K562 (cell line): ENCODE data around the gene MRGPRD. TPM values are rescaled to one million over a fixed set of nuclear protein-coding genes. Genes with fewer than 3 reads are reported as not detected.

ENCODE experiments used
- ATF7 ChIP-seq: fragments of 450-650 bp; IDR thresholded peaks from 2 replicates; pipeline ENCODE4 v1.7.1; 2014; ENCODE audit warnings: mild to moderate bottlenecking, moderate library complexity
- CHD2 ChIP-seq: IDR thresholded peaks from 2 replicates; pipeline ENCODE4 v1.6.1; 2011; ENCODE audit warnings: low read depth, low read length
- CREB1 ChIP-seq, 2 experiments: sonication (generic) in 1 of 2; formaldehyde crosslinking in 1 of 2; IDR thresholded peaks; 2 replicates each; pipeline versions ENCODE4 v1.6.1 to v1.8.0; 2012 to 2022; ENCODE audit warnings: inconsistent platforms in 1 of 2, mild to moderate bottlenecking in 1 of 2, missing genetic modification reagents in 1 of 2, moderate library complexity in 1 of 2
- DNMT1 ChIP-seq: fragments of 450-650 bp; IDR thresholded peaks from 2 replicates; pipeline ENCODE4 v1.6.1; 2016; ENCODE audit warnings: antibody characterized with exemption, mild to moderate bottlenecking
- NFYB ChIP-seq: IDR thresholded peaks from 2 replicates; pipeline ENCODE4 v1.6.1; 2011; ENCODE audit warnings: mild to moderate bottlenecking, moderate library complexity; ENCODE audit not compliant: insufficient read length; ENCODE audit errors: extremely low read depth
- RAD51 ChIP-seq: fragments of 450-650 bp; IDR thresholded peaks from 2 replicates; pipeline ENCODE4 v1.7.1; 2016; ENCODE audit warnings: low read depth, mild to moderate bottlenecking, borderline replicate concordance
- RFX1 ChIP-seq: fragments of 450-650 bp; IDR thresholded peaks from 2 replicates; pipeline ENCODE4 v1.6.1; 2016; ENCODE audit warnings: mild to moderate bottlenecking, moderate library complexity
- SP2 ChIP-seq: IDR thresholded peaks from 2 replicates; pipeline ENCODE4 v1.6.1; 2011; ENCODE audit warnings: mild to moderate bottlenecking, low read depth, low read length, moderate library complexity; ENCODE audit not compliant: poor library complexity, severe bottlenecking; ENCODE audit errors: extremely low read depth
- TOE1 ChIP-seq, 2 experiments: fragments of 450-650 bp in 1 of 2; sonication (generic) in 1 of 2; formaldehyde crosslinking in 1 of 2; IDR thresholded peaks; 2 replicates each; pipeline versions ENCODE4 v1.7.1 to v1.8.0; 2016 to 2022; ENCODE audit warnings: borderline replicate concordance in 2 of 2, mild to moderate bottlenecking in 2 of 2, antibody characterized with exemption in 1 of 2, inconsistent platforms in 1 of 2, low read depth in 1 of 2, missing genetic modification reagents in 1 of 2, moderate library complexity in 1 of 2
- ZBTB7A ChIP-seq: IDR thresholded peaks from 2 replicates; pipeline ENCODE4 v1.6.1; 2011; ENCODE audit warnings: low read depth, mild to moderate bottlenecking, low read length, moderate library complexity, borderline replicate concordance; ENCODE audit not compliant: control insufficient read depth
- ZNF354B ChIP-seq: fragments of 250-450 bp; sonication (Bioruptor Pico); IDR thresholded peaks from 2 replicates; pipeline ENCODE4 v1.4.0; 2020
- polyA plus RNA-seq, 8 experiments: library from polyadenylated mRNA; depleted of rRNA in 4 of 8; stranded (reverse) in 5 of 8; unstranded in 3 of 8; fragments of >200 nt; fragmentation: Nextera tagmentation in 2 of 8; fragmentation: Illumina TruSeq in 1 of 8; extraction: Ambion mirVana in 2 of 8; extraction: Trizol in 1 of 8; gene quantifications; 2 replicates each; pipeline versions ENCODE4 v1.2.1 to v1.2.3, GENCODE V29; 2011 to 2014; ENCODE audit warnings: inconsistent platforms in 1 of 8, missing spikeins in 1 of 8
- total RNA-seq, 7 experiments: library from RNA; depleted of rRNA in 6 of 7; stranded (reverse); fragments of >200 nt in 6 of 7; fragmentation: Illumina TruSeq in 2 of 7; extraction: Trizol in 2 of 7; gene quantifications; 2 replicates each; pipeline versions ENCODE4 v1.2.1 to v1.2.3, GENCODE V29; 2011 to 2021; ENCODE audit warnings: low replicate concordance in 1 of 7
- TF ChIP-seq, protein P1 (sequence below), 2 experiments: IDR thresholded peaks in 1 of 2; conservative IDR thresholded peaks in 1 of 2; 2 replicates each; pipeline ENCODE4 v1.6.1; 2016; ENCODE audit warnings: low read depth in 2 of 2, mild to moderate bottlenecking in 1 of 2, missing compliant biosample characterization in 1 of 2, missing genetic modification characterization in 1 of 2, moderate library complexity in 1 of 2
- TF ChIP-seq, protein P2 (sequence below): sonication (generic); formaldehyde crosslinking; IDR thresholded peaks from 2 replicates; pipeline ENCODE4 v1.8.0; 2023; ENCODE audit warnings: missing genetic modification reagents, mild to moderate bottlenecking, borderline replicate concordance
- TF ChIP-seq, protein P3 (sequence below): conservative IDR thresholded peaks from 2 replicates; pipeline ENCODE4 v1.6.1; 2011; ENCODE audit warnings: low read depth, mild to moderate bottlenecking, low read length; ENCODE audit not compliant: control insufficient read depth

MRGPRD gene
- total and polyA plus RNA-seq, 9 of the 15 experiments (the other 6 are each of a cell fraction or from before 2014, with no cell fraction given) = not detected

DNA sequence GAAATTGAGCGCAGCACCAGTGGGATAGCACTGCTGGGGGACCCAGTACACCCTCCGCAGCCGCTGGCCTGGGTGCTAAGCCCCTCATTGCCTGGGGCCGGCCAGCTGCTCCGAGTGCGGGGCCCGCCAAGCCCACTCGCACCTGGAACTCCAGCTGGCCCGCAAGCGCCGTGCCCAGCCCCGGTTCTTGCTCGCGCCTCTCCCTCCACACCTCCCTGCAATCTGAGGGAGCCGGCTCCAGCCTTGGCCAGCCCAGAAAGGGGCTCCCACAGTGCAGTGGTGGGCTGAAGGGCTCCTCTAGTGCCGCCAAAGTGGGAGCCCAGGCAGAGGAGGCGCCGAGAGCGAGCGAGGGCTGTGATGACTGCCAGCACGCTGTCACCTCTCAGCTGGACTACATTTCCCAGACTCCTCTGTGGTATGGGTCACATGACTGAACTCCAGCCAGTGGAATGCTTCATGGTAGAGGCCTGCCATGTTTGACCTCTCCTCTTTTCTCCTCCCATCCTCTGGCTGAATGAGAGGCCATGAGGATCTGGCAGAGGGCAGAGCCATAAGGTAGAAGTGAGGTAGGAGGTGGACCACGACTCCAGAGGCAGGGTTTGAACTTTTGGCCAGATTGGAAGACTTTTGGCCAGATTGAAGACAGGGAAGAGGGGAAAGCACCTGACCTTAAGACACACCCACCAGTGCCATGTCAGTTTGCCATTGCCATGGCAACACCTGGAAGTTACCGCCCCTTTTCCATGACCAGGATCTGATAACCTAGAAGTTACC, 6.2 kb downstream of the MRGPRD start (continued):
- peak; percentile 98 for TF ChIP-seq TOE1 (IDR thresholded peaks at IDR 0.05; ENCODE audit: borderline replicate concordance)
- TF ChIP-seq TOE1 (CRISPR knock-in tag; IDR thresholded peaks at IDR 0.05; ENCODE audit: borderline replicate concordance, low read depth) = no peak
- TF ChIP-seq, protein P1, sequence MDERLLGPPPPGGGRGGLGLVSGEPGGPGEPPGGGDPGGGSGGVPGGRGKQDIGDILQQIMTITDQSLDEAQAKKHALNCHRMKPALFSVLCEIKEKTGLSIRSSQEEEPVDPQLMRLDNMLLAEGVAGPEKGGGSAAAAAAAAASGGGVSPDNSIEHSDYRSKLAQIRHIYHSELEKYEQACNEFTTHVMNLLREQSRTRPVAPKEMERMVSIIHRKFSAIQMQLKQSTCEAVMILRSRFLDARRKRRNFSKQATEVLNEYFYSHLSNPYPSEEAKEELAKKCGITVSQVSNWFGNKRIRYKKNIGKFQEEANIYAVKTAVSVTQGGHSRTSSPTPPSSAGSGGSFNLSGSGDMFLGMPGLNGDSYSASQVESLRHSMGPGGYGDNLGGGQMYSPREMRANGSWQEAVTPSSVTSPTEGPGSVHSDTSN (CRISPR knock-in tag; IDR thresholded peaks at IDR 0.05; ENCODE audit: low read depth) = no peak
- TF ChIP-seq, protein P1 (tag; conservative IDR thresholded peaks at IDR 0.05; ENCODE audit: low read depth) = peak; percentile 64
- no peak for TF ChIP-seq SP2
- no peak for TF ChIP-seq CHD2
- no peak for TF ChIP-seq DNMT1
- TF ChIP-seq ATF7 = no peak
- TF ChIP-seq NFYB = peak; percentile 42
- TF ChIP-seq, protein P2, sequence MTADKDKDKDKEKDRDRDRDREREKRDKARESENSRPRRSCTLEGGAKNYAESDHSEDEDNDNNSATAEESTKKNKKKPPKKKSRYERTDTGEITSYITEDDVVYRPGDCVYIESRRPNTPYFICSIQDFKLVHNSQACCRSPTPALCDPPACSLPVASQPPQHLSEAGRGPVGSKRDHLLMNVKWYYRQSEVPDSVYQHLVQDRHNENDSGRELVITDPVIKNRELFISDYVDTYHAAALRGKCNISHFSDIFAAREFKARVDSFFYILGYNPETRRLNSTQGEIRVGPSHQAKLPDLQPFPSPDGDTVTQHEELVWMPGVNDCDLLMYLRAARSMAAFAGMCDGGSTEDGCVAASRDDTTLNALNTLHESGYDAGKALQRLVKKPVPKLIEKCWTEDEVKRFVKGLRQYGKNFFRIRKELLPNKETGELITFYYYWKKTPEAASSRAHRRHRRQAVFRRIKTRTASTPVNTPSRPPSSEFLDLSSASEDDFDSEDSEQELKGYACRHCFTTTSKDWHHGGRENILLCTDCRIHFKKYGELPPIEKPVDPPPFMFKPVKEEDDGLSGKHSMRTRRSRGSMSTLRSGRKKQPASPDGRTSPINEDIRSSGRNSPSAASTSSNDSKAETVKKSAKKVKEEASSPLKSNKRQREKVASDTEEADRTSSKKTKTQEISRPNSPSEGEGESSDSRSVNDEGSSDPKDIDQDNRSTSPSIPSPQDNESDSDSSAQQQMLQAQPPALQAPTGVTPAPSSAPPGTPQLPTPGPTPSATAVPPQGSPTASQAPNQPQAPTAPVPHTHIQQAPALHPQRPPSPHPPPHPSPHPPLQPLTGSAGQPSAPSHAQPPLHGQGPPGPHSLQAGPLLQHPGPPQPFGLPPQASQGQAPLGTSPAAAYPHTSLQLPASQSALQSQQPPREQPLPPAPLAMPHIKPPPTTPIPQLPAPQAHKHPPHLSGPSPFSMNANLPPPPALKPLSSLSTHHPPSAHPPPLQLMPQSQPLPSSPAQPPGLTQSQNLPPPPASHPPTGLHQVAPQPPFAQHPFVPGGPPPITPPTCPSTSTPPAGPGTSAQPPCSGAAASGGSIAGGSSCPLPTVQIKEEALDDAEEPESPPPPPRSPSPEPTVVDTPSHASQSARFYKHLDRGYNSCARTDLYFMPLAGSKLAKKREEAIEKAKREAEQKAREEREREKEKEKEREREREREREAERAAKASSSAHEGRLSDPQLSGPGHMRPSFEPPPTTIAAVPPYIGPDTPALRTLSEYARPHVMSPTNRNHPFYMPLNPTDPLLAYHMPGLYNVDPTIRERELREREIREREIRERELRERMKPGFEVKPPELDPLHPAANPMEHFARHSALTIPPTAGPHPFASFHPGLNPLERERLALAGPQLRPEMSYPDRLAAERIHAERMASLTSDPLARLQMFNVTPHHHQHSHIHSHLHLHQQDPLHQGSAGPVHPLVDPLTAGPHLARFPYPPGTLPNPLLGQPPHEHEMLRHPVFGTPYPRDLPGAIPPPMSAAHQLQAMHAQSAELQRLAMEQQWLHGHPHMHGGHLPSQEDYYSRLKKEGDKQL (CRISPR knock-in tag) = no peak
- TF ChIP-seq ZNF354B = no peak
- TF ChIP-seq, protein P3, sequence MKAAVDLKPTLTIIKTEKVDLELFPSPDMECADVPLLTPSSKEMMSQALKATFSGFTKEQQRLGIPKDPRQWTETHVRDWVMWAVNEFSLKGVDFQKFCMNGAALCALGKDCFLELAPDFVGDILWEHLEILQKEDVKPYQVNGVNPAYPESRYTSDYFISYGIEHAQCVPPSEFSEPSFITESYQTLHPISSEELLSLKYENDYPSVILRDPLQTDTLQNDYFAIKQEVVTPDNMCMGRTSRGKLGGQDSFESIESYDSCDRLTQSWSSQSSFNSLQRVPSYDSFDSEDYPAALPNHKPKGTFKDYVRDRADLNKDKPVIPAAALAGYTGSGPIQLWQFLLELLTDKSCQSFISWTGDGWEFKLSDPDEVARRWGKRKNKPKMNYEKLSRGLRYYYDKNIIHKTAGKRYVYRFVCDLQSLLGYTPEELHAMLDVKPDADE = peak; percentile 83; the same call in 1 of the 2 replicates
- peak; percentile 95 for TF ChIP-seq RAD51
- TF ChIP-seq CREB1 (IDR thresholded peaks at IDR 0.05) = no peak
- TF ChIP-seq CREB1 (CRISPR knock-in tag; IDR thresholded peaks at IDR 0.05) = peak; percentile 51; the same call in 1 of the 2 replicates
- TF ChIP-seq ZBTB7A = no peak
- TF ChIP-seq RFX1 = peak; percentile 96
